Activated CD4-positive, alpha-beta memory T cell treated with anti-CD3 and anti-CD28 coated beads for 36 hours (primary cell): ENCODE data around the gene FAM118A. TPM values are rescaled to one million over a fixed set of nuclear protein-coding genes. Genes with fewer than 3 reads are reported as not detected.
"Not testable (repeated sequence)": the region's sequence is repeated elsewhere in the genome, so short reads cannot be mapped to it uniquely, and the experiment has no call there.

ENCODE experiments used
- CTCF ChIA-PET: fragments of 350-600 bp; sonication (Branson Sonifier 250); formaldehyde crosslinking; loops from one replicate; lab custom pipeline; 2021; ENCODE audit warnings: antibody characterized with exemption, inconsistent platforms; lab: Charles Lee
- POLR2A ChIA-PET: fragments of 350-600 bp; sonication (Branson Sonifier 250); formaldehyde crosslinking; loops from one replicate; lab custom pipeline; 2021; ENCODE audit warnings: antibody characterized with exemption; lab: Charles Lee
- DNase-seq: peaks from one replicate; pipeline ENCODE4 v3.0.0-alpha.2; 2020
- H3K27ac Mint-ChIP-seq: one replicate; pipeline ENCODE4 v1.8.0; 2021; ENCODE audit warnings: mixed read lengths
- H3K27me3 Mint-ChIP-seq: one replicate; pipeline ENCODE4 v1.8.0; 2021; ENCODE audit warnings: mixed read lengths
- H3K36me3 Mint-ChIP-seq: one replicate; pipeline ENCODE4 v1.8.0; 2021; ENCODE audit warnings: mixed read lengths
- H3K4me1 Mint-ChIP-seq: one replicate; pipeline ENCODE4 v1.8.0; 2021; ENCODE audit warnings: low read depth, mixed read lengths
- H3K4me3 Mint-ChIP-seq: one replicate; pipeline ENCODE4 v1.8.0; 2021; ENCODE audit warnings: mild to moderate bottlenecking, mixed read lengths
- H3K9me3 Mint-ChIP-seq: one replicate; pipeline ENCODE4 v1.8.0; 2021; ENCODE audit warnings: mixed read lengths
- intact Hi-C: fragments of 100-400 bp; cut with micrococcal nuclease; formaldehyde crosslinking; loops from one replicate; pipeline ENCODE4 v1.15.1; 2023
- total RNA-seq, 2 experiments: library from RNA; stranded (reverse); gene quantifications; one replicate each; pipeline ENCODE4 v1.2.3, GENCODE V29; 2021

The FAM118A gene
- total RNA-seq, 2 experiments from 2014 or later: 55.0 to 56.5 TPM

GRCh38 chr22:45286854-45287551 is 22.7 kb upstream of the FAM118A start:
- CTCF ChIA-PET: no interaction called here
- no peak for DNase-seq
- Mint-ChIP-seq H3K36me3 (no peaks in the 10 kb centered on the region), H3K9me3 (no peaks in the 10 kb centered on the region), H3K4me3 (no peak overlapping the region), H3K4me1 (no peaks in the 10 kb centered on the region), H3K27ac (no peak overlapping the region), H3K27me3 (peaks cover 9% of the 10 kb centered on the region)
- intact Hi-C loops: no loop called here
- POLR2A ChIA-PET: no interaction called here

DNA sequence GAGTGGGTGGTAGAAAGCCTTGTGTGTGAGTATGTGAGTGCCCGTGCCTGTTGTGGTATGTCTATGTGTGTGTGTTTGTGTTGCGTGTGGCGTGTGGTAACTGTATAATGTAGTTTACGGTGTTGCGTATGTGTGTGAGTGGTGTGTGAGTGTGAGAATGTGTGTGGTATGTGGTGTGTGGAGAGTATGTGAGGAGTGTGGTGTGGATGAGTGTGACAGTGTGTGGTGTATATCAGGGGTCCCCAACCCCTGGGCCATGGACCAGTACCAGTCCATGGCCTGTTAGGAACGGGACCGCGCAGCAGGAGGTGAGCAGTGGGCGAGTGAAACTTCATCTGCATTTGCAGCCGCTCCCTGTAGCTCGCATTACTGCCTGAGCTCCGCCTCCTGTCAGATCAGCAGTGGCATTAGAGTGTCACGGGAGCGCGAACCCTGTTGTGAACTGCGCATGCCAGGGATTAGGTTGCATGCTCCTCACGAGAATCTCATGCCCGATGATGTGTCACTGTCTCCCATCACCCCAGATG is 19.3 kb upstream of the FAM118A start:
- no peak overlapping the region for H3K27ac Mint-ChIP-seq
- H3K27me3 Mint-ChIP-seq: peaks cover 2% of the 10 kb centered on the region
- H3K9me3 Mint-ChIP-seq: no peaks in the 10 kb centered on the region
- ChIA-PET POLR2A (no interaction called here), CTCF (no interaction called here)
- no peaks in the 10 kb centered on the region for H3K4me1 Mint-ChIP-seq
- H3K36me3 Mint-ChIP-seq: no peaks in the 10 kb centered on the region
- no peak for DNase-seq
- intact Hi-C loops: no loop called here
- H3K4me3 Mint-ChIP-seq: no peak overlapping the region

- no peaks in the 10 kb centered on the region for H3K27me3 Mint-ChIP-seq
- no peaks in the 10 kb centered on the region for H3K36me3 Mint-ChIP-seq
- no peak overlapping the region for H3K27ac Mint-ChIP-seq
- peaks cover 4% of the 10 kb centered on the region for H3K4me1 Mint-ChIP-seq
- DNase-seq: no peak
- no peak overlapping the region for H3K4me3 Mint-ChIP-seq
- CTCF ChIA-PET: no interaction called here
- H3K9me3 Mint-ChIP-seq: no peaks in the 10 kb centered on the region
- POLR2A ChIA-PET: no interaction called here
- intact Hi-C loops: no loop called here
These were observed 18.4 kb upstream of the FAM118A start for GRCh38 chr22:45291061-45291930.

- Mint-ChIP-seq H3K4me1 (peaks cover 10% of the 10 kb centered on the region), H3K27ac (no peak overlapping the region), H3K4me3 (no peak overlapping the region), H3K9me3 (no peaks in the 10 kb centered on the region), H3K27me3 (no peaks in the 10 kb centered on the region), H3K36me3 (no peaks in the 10 kb centered on the region)
- DNase-seq: no peak
- ChIA-PET POLR2A (no interaction called here), CTCF (no interaction called here)
- intact Hi-C loops: no loop called here
These were observed 17.8 kb upstream of the FAM118A start for GRCh38 chr22:45291931-45292290.

GRCh38 chr22:45292731-45293442 is 16.8 kb upstream of the FAM118A start:
- intact Hi-C loops: no loop called here
- no peak overlapping the region for H3K4me3 Mint-ChIP-seq
- H3K27me3 Mint-ChIP-seq: no peaks in the 10 kb centered on the region
- CTCF ChIA-PET: no interaction called here
- POLR2A ChIA-PET: no interaction called here
- peaks cover 13% of the 10 kb centered on the region for H3K4me1 Mint-ChIP-seq
- no peak for DNase-seq
- H3K36me3 Mint-ChIP-seq: no peaks in the 10 kb centered on the region
- H3K27ac Mint-ChIP-seq: no peak overlapping the region
- no peaks in the 10 kb centered on the region for H3K9me3 Mint-ChIP-seq

DNA sequence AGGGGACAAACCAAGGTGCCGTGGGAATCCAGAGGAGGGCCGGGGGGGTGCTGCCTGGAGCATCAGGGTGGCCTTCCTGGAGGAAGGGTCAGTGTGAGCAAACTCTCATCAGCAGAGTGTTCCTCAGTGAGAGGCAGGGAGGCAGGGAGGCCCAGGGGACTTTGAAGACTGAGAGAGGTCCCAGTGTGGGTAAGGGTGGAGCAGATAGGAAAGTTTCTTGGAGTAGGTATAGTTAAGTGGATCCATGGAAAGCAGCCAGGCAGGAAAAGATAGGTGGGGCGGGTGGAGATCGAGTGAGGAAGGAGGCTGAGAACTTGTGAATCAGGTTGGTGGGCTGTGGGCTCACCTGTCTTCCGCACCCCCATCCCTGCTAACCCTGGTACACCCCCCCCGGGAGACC is 15.7 kb upstream of the FAM118A start:
- Mint-ChIP-seq H3K27me3 (no peaks in the 10 kb centered on the region), H3K4me3 (no peak overlapping the region), H3K36me3 (no peaks in the 10 kb centered on the region), H3K27ac (no peak overlapping the region), H3K9me3 (no peaks in the 10 kb centered on the region), H3K4me1 (peaks cover 13% of the 10 kb centered on the region)
- intact Hi-C loops: no loop called here
- no peak for DNase-seq
- ChIA-PET POLR2A (no interaction called here), CTCF (no interaction called here)

DNA sequence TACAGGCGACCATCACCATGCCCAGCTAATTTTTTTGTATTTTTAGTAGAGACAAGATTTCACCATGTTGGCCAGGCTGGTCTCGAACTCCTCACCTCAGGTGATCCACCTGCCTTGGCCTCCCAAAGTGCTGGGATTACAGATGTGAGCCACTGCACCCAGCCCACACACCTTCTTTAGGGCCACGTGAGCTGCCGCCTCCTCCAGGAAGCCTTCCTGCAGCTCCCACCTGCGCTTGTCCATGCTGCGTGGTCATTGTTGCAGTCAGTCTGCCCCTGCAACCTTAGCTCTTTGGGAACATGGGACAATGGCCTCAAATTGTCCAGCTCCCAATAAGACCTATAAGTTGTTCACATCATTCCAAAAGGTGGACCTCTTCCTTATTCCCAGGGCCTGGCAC is 14.7 kb upstream of the FAM118A start:
- peaks cover 13% of the 10 kb centered on the region for H3K4me1 Mint-ChIP-seq
- DNase-seq, intact Hi-C loops, H3K4me3 Mint-ChIP-seq, H3K9me3 Mint-ChIP-seq, H3K27ac Mint-ChIP-seq, H3K36me3 Mint-ChIP-seq, POLR2A ChIA-PET, H3K27me3 Mint-ChIP-seq: not testable (repeated sequence)
- CTCF ChIA-PET: interaction anchor here (0.6 kb wide), 1 partner anchor 27 kb away, joined by 7 read pairs; no protein-coding TSS in a partner anchor

DNA sequence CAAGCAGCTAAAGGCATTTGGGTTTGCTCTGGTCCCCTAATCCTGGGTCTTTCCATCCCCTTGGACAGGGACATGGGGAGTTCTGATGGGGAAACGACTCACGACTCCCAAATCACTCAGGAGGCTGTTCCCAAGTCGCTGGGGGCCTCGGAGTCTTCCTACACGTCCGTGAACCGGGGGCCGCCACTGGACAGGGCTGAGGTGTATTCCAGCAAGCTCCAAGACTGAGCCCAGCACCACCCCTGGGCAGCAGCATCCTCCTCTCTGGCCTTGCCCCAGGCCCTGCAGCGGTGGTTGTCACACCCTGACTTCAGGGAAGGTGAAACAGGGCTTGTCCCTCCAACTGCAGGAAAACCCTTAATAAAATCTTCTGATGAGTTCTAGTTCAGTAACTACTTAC is 14.2 kb upstream of the FAM118A start:
- peaks cover 13% of the 10 kb centered on the region for H3K4me1 Mint-ChIP-seq
- H3K27ac Mint-ChIP-seq: no peak overlapping the region
- ChIA-PET POLR2A (no interaction called here), CTCF (no interaction called here)
- intact Hi-C loops: no loop called here
- no peak for DNase-seq
- H3K27me3 Mint-ChIP-seq: no peaks in the 10 kb centered on the region
- H3K36me3 Mint-ChIP-seq: no peaks in the 10 kb centered on the region
- H3K4me3 Mint-ChIP-seq: no peak overlapping the region
- no peaks in the 10 kb centered on the region for H3K9me3 Mint-ChIP-seq

- ChIA-PET CTCF (interaction anchor here (1.1 kb wide), 1 partner anchor 28 kb away, joined by 3 read pairs; no protein-coding TSS in a partner anchor), POLR2A (no interaction called here)
- peaks cover 13% of the 10 kb centered on the region for H3K4me1 Mint-ChIP-seq
- no peak overlapping the region for H3K4me3 Mint-ChIP-seq
- H3K27ac Mint-ChIP-seq: peak overlapping the region; percentile 42
- intact Hi-C loops: no loop called here
- H3K27me3 Mint-ChIP-seq: no peaks in the 10 kb centered on the region
- DNase-seq: peak; percentile 46
- H3K9me3 Mint-ChIP-seq: no peaks in the 10 kb centered on the region
- no peaks in the 10 kb centered on the region for H3K36me3 Mint-ChIP-seq
These were observed 13.0 kb upstream of the FAM118A start for GRCh38 chr22:45296628-45297297.

- Mint-ChIP-seq H3K4me1 (peaks cover 19% of the 10 kb centered on the region), H3K27me3 (no peaks in the 10 kb centered on the region), H3K27ac (no peak overlapping the region), H3K9me3 (no peaks in the 10 kb centered on the region), H3K4me3 (no peak overlapping the region), H3K36me3 (no peaks in the 10 kb centered on the region)
- ChIA-PET POLR2A (interaction anchor here (0.7 kb wide), 1 partner anchor 21 kb away, joined by 3 read pairs; no protein-coding TSS in a partner anchor), CTCF (no interaction called here)
- no peak for DNase-seq
- intact Hi-C loops: no loop called here
These were observed 10.7 kb upstream of the FAM118A start for GRCh38 chr22:45298934-45299505.

DNA sequence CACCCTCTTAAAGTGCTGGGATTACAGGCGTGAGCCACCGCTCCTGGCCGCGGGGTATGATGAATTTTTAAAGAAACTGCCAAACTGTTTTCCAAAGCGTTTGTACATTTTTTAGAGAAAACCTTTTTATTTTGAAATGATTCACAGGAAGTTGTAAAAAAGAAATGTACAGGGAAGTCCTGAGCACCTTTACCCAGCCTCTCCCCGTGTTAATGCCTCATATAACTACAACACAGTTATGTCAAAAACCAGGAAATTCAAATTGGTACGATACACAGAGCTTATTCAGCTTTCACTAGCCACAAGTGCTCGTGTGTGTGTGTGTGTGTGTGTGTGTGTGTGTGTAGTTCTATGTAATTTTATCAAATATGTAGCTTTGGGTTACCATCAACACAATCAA is 7.0 kb upstream of the FAM118A start:
- intact Hi-C loops: loop anchor here (2.0 kb wide), 1 partner anchor 16 kb away; no protein-coding TSS in a partner anchor
- Mint-ChIP-seq H3K4me3 (no peak overlapping the region), H3K27me3 (no peaks in the 10 kb centered on the region), H3K9me3 (no peaks in the 10 kb centered on the region), H3K36me3 (no peaks in the 10 kb centered on the region), H3K27ac (peak overlapping the region; percentile 42), H3K4me1 (peaks cover 6% of the 10 kb centered on the region)
- CTCF ChIA-PET: no interaction called here
- POLR2A ChIA-PET: no interaction called here
- DNase-seq: no peak
